Endothelial cell of umbilical vein (primary cell): Measurements from ENCODE around the gene ESRRB.

Source experiments
- CTCF ChIP-seq, 2 donors: IDR thresholded peaks; 1 replicate in 1 of 2; 2 replicates in 1 of 2; pipeline ENCODE4 v1.5.1; 2011; ENCODE audit warnings: low read length in 2 of 2, mild to moderate bottlenecking in 2 of 2, moderate library complexity in 2 of 2, control low read depth in 1 of 2, inconsistent platforms in 1 of 2, low read depth in 1 of 2; ENCODE audit not compliant: insufficient read depth in 1 of 2; ENCODE audit errors: extremely low read depth in 1 of 2
- MAX ChIP-seq: IDR thresholded peaks from 2 replicates; pipeline ENCODE4 v1.6.1; 2011; ENCODE audit not compliant: insufficient read depth, insufficient read length
- POLR2A ChIP-seq: IDR thresholded peaks from 2 replicates; pipeline ENCODE4 v1.6.1; 2012; ENCODE audit warnings: low read depth, mild to moderate bottlenecking, control low read depth, low read length

GRCh38 chr14:76491172-76491930 is 115.4 kb downstream of the ESRRB start:
- TF ChIP-seq CTCF (IDR thresholded peaks at IDR 0.05; ENCODE audit: extremely low read depth in 1 of 2, insufficient read depth in 1 of 2, low read depth in 1 of 2, low read length in 2 of 2) = no peak
- TF ChIP-seq MAX = no peak
- no peak for TF ChIP-seq POLR2A
